A549 (cell line): Measurements from ENCODE around the gene DCLRE1B. TPM values are rescaled to one million over a fixed set of nuclear protein-coding genes. Genes with fewer than 3 reads are reported as not detected.
A peak's percentile ranks its signal among the peaks of the same experiment; 100 is the strongest.

ENCODE experiments used
- ATAC-seq, 2 experiments: fragments of 200-7000 bp in 1 of 2; fragments of >200 bp in 1 of 2; cut with Nextera tagmentation in 1 of 2; cut with Tn5 transposase in 1 of 2; 3 replicates each; pipeline versions ENCODE4 v1.8.0 to v1.9.1; 2018 to 2020; ENCODE audit warnings: mild to moderate bottlenecking in 1 of 2, moderate library complexity in 1 of 2
- CTCF ChIA-PET: fragments of 300-600 bp; sonication (Branson Sonifier 250); formaldehyde crosslinking; extraction: SDS; loops from one replicate; lab custom pipeline; 2021; ENCODE audit warnings: antibody characterized with exemption, inconsistent platforms; lab: Yijun Ruan, JAX
- POLR2A ChIA-PET: fragments of 350-600 bp; formaldehyde crosslinking; extraction: SDS; loops from one replicate; lab custom pipeline; 2021; ENCODE audit warnings: antibody characterized with exemption, inconsistent platforms; lab: Yijun Ruan, JAX
- DNase-seq, 2 experiments: peaks; one replicate each; pipeline versions ENCODE4 v3.0.0 to v3.0.0-alpha.2; 2011 to 2016; ENCODE audit warnings: low read depth in 1 of 2, low spot score in 1 of 2
- FAIRE-seq: peaks from 2 replicates; lab custom pipeline; 2011; peaks lifted over from hg19 to GRCh38; lab: Jason Lieb, UNC
- H3K27ac ChIP-seq, 2 experiments: fragments of >200 bp; sonication (Bioruptor Twin); formaldehyde crosslinking; 3 replicates each; pipeline ENCODE4 v1.5.1; 2016 to 2017
- H3K4me1 ChIP-seq: fragments of >200 bp; sonication (Bioruptor Twin); formaldehyde crosslinking; 3 replicates; pipeline ENCODE4 v1.6.1; 2016
- H3K4me2 ChIP-seq: fragments of >200 bp; sonication (Bioruptor Twin); formaldehyde crosslinking; 3 replicates; pipeline ENCODE4 v1.6.1; 2016
- H3K4me3 ChIP-seq: fragments of >200 bp; sonication (Bioruptor Twin); formaldehyde crosslinking; 3 replicates; pipeline ENCODE4 v1.5.1; 2016
- H3K9me3 ChIP-seq: fragments of >200 bp; sonication (Bioruptor Twin); formaldehyde crosslinking; 3 replicates; pipeline ENCODE4 v1.6.1; 2016
- BHLHE40 ChIP-seq: IDR thresholded peaks from 2 replicates; pipeline ENCODE4 v1.6.1; 2012; ENCODE audit warnings: low read depth, low read length, inconsistent platforms
- CBX2 ChIP-seq: fragments of 200-600 bp; sonication (generic); IDR thresholded peaks from 2 replicates; pipeline ENCODE4 v1.6.1; 2016; ENCODE audit warnings: low read depth, mild to moderate bottlenecking, borderline replicate concordance
- CEBPB ChIP-seq, 2 experiments: fragments of >200 bp in 1 of 2; sonication (Bioruptor Twin) in 1 of 2; formaldehyde crosslinking in 1 of 2; IDR thresholded peaks; 2 replicates each; pipeline ENCODE4 v1.6.1; 2012 to 2016
- FOSB ChIP-seq: fragments of 250-450 bp; sonication (Bioruptor Pico); IDR thresholded peaks from 2 replicates; pipeline ENCODE4 v1.5.0; 2020; ENCODE audit warnings: mild to moderate bottlenecking, moderate library complexity
- HEYL ChIP-seq: fragments of 250-450 bp; sonication (Bioruptor Pico); IDR thresholded peaks from 2 replicates; pipeline ENCODE4 v1.8.0; 2021; ENCODE audit warnings: mild to moderate bottlenecking, moderate library complexity
- NPAS2 ChIP-seq: fragments of 250-450 bp; sonication (Bioruptor Pico); IDR thresholded peaks from 2 replicates; pipeline ENCODE4 v1.8.0; 2022; ENCODE audit warnings: mild to moderate bottlenecking, moderate library complexity, borderline replicate concordance
- RAD21 ChIP-seq, 2 experiments: fragments of >200 bp in 1 of 2; sonication (Bioruptor Twin) in 1 of 2; formaldehyde crosslinking in 1 of 2; IDR thresholded peaks in 1 of 2; conservative IDR thresholded peaks in 1 of 2; 2 replicates in 1 of 2; 3 replicates in 1 of 2; pipeline ENCODE4 v1.6.1; 2012 to 2018; ENCODE audit warnings: inconsistent platforms in 1 of 2
- RARB ChIP-seq: fragments of 250-450 bp; sonication (Bioruptor Pico); IDR thresholded peaks from 2 replicates; pipeline ENCODE4 v1.8.0; 2021; ENCODE audit warnings: mild to moderate bottlenecking, moderate library complexity
- RCOR1 ChIP-seq: fragments of 150-350 bp; IDR thresholded peaks from 2 replicates; pipeline ENCODE4 v1.6.1; 2014; ENCODE audit warnings: antibody characterized with exemption, low read length, low read depth
- SREBF2 ChIP-seq: fragments of 450-650 bp; IDR thresholded peaks from 2 replicates; pipeline ENCODE4 v1.6.1; 2014; ENCODE audit warnings: mild to moderate bottlenecking, moderate library complexity
- WGBS: methylation state at CpG from one replicate; pipeline ENCODE4 v1.1.6; 2017; ENCODE audit errors: missing lambda C conversion rate; 5-methylcytosine and 5-hydroxymethylcytosine counted together
- polyA plus RNA-seq, 4 experiments: library from polyadenylated mRNA; depleted of rRNA in 3 of 4; stranded (reverse); fragments of >200 nt; fragmentation: RNase III in 1 of 4; extraction: RNeasy Plus Mini Kit Qiagen cat#74134 plus additional on column Dnase treatment in 1 of 4; gene quantifications; 2 replicates in 3 of 4; 3 replicates in 1 of 4; pipeline ENCODE4 v1.2.3, GENCODE V29; 2011 to 2017
- TF ChIP-seq, protein P1 (sequence below): fragments of 200-600 bp; sonication (generic); IDR thresholded peaks from 2 replicates; pipeline ENCODE4 v1.6.1; 2016; ENCODE audit warnings: antibody characterized with exemption, mild to moderate bottlenecking, moderate library complexity
- TF ChIP-seq, protein P2 (sequence below): IDR thresholded peaks from 2 replicates; pipeline ENCODE4 v1.6.1; 2012
- TF ChIP-seq, protein P3 (sequence below): fragments of >200 bp; sonication (Bioruptor Twin); formaldehyde crosslinking; IDR thresholded peaks from 2 replicates; pipeline ENCODE4 v1.6.1; 2016
- TF ChIP-seq, protein P4 (sequence below): IDR thresholded peaks from 2 replicates; pipeline ENCODE4 v1.6.1; 2012
- TF ChIP-seq, protein P5 (sequence below): IDR thresholded peaks from 2 replicates; pipeline ENCODE4 v1.6.1; 2012; ENCODE audit warnings: low read depth, borderline replicate concordance

The DCLRE1B gene
- polyA plus RNA-seq, 2 of the 4 experiments (the other 2 are of a cell fraction): 4.8 to 5.7 TPM

DNA sequence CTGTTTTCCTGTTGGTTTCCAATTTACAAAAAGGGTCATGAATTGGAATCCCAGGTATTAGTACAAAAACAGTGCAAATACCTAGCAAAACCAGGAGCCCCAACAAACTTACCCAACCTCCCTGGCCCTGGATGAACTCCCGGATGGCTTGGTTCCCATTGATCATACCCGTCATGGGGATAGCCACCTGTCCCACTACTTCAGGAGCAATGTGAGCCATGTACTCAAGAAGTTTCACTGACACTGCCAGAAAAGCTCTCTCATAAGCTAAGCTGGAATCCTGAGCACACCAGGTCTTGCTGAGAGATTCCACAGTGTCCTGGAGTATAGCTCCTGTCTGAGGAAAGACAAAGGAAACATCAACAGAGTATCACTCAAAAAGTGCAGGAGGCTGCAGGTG is 23.5 kb upstream of the DCLRE1B start:
- TF ChIP-seq, protein P1, sequence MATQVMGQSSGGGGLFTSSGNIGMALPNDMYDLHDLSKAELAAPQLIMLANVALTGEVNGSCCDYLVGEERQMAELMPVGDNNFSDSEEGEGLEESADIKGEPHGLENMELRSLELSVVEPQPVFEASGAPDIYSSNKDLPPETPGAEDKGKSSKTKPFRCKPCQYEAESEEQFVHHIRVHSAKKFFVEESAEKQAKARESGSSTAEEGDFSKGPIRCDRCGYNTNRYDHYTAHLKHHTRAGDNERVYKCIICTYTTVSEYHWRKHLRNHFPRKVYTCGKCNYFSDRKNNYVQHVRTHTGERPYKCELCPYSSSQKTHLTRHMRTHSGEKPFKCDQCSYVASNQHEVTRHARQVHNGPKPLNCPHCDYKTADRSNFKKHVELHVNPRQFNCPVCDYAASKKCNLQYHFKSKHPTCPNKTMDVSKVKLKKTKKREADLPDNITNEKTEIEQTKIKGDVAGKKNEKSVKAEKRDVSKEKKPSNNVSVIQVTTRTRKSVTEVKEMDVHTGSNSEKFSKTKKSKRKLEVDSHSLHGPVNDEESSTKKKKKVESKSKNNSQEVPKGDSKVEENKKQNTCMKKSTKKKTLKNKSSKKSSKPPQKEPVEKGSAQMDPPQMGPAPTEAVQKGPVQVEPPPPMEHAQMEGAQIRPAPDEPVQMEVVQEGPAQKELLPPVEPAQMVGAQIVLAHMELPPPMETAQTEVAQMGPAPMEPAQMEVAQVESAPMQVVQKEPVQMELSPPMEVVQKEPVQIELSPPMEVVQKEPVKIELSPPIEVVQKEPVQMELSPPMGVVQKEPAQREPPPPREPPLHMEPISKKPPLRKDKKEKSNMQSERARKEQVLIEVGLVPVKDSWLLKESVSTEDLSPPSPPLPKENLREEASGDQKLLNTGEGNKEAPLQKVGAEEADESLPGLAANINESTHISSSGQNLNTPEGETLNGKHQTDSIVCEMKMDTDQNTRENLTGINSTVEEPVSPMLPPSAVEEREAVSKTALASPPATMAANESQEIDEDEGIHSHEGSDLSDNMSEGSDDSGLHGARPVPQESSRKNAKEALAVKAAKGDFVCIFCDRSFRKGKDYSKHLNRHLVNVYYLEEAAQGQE: no peak
- ATAC-seq (no peak), FAIRE-seq (no peak), DNase-seq (no peak)
- Histone ChIP-seq H3K27ac (no peak overlapping the region), H3K4me2 (no peak overlapping the region), H3K9me3 (no peaks in the 10 kb centered on the region), H3K4me3 (no peak overlapping the region), H3K4me1 (peaks cover 3% of the 10 kb centered on the region; the same call in 1 of the 3 replicates)
- WGBS: 87% methylated on average over 2 of the region's 2 CpGs
- POLR2A ChIA-PET: no interaction called here
- CTCF ChIA-PET: interaction anchor here (1.8 kb wide), 1 partner anchor 47 kb away, joined by 5 read pairs; no protein-coding TSS in a partner anchor

DNA sequence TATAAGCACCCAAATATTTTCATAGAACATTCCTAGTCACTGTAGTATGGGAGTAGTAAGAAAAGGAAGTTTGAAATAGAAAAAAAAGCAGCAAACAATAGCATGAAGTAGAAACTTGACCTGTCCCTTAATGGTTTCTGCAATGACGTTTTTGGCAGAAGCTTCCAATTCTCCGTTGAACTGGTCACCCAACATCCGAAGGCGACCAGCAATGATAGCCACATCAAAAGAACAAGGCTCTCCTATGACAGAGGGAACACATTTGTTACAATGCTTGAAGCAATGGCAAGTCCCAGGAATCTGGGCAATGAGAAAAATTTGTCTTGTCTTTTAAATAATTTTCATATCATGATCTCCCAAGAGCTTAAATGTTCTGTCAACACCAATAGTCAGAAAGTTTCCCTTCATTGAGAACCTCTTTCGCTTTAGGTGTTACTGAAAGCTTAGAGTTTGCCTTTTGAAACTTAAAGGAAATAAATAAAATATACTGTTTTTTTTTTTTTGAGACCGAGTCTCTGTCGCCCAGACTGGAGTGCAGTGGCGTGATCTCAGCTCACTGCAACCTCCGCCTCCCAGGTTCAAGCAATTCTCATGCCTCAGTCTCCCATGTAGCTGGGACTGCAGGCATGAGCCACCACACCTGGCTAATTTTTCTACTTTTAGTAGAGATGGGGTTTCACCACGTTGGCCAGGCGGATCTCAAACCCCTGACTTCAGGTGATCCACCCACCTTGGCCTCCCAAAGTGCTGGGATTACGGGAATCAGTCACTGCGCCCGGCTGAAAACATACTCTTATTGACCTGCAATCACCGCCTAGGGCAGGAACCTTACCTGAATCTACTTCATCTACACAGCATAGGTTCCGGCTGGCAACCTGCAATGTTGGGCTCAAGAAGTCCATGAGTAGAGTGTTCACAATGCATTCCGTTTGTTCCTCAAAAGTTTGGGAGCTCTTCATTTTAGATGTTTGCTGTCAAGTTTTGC is 18.4 kb upstream of the DCLRE1B start:
- ATAC-seq: no peak
- no peak for FAIRE-seq
- H3K4me3 ChIP-seq: no peak overlapping the region
- 84% methylated on average over 17 of the region's 17 CpGs for WGBS
- CTCF ChIA-PET: interaction anchor here (1.2 to 1.4 kb wide), 2 partner anchors 8 to 17 kb away, joined by 3 read pairs; partner anchors contain the start of gene AP4B1
- peak overlapping the region; percentile 71 for H3K4me2 ChIP-seq
- H3K27ac ChIP-seq: peak overlapping the region in 1 of 2 experiments; percentile 56; a peak in 2 of 6 replicates
- no peak for DNase-seq
- H3K4me1 ChIP-seq: peaks cover 19% of the 10 kb centered on the region
- TF ChIP-seq FOSB (CRISPR knock-in tag) (no peak), HEYL (no peak), CEBPB (IDR thresholded peaks at IDR 0.05) (no peak), RARB (CRISPR knock-in tag) (no peak), RAD21 (conservative IDR thresholded peaks at IDR 0.05 in 1 of 2, IDR thresholded peaks at IDR 0.05 in 1 of 2) (no peak), CBX2 (no peak), NPAS2 (CRISPR knock-in tag) (no peak), RCOR1 (no peak), BHLHE40 (no peak), SREBF2 (no peak)
- TF ChIP-seq, protein P2, sequence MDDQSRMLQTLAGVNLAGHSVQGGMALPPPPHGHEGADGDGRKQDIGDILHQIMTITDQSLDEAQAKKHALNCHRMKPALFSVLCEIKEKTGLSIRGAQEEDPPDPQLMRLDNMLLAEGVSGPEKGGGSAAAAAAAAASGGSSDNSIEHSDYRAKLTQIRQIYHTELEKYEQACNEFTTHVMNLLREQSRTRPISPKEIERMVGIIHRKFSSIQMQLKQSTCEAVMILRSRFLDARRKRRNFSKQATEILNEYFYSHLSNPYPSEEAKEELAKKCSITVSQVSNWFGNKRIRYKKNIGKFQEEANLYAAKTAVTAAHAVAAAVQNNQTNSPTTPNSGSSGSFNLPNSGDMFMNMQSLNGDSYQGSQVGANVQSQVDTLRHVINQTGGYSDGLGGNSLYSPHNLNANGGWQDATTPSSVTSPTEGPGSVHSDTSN: no peak
- TF ChIP-seq, protein P3, sequence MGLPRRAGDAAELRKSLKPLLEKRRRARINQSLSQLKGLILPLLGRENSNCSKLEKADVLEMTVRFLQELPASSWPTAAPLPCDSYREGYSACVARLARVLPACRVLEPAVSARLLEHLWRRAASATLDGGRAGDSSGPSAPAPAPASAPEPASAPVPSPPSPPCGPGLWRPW: no peak
- TF ChIP-seq, protein P4, sequence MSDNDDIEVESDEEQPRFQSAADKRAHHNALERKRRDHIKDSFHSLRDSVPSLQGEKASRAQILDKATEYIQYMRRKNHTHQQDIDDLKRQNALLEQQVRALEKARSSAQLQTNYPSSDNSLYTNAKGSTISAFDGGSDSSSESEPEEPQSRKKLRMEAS: no peak
- TF ChIP-seq, protein P5, sequence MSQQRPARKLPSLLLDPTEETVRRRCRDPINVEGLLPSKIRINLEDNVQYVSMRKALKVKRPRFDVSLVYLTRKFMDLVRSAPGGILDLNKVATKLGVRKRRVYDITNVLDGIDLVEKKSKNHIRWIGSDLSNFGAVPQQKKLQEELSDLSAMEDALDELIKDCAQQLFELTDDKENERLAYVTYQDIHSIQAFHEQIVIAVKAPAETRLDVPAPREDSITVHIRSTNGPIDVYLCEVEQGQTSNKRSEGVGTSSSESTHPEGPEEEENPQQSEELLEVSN: no peak
- POLR2A ChIA-PET: no interaction called here
- no peaks in the 10 kb centered on the region for H3K9me3 ChIP-seq
